Measurements from ENCODE around the gene OR5B3.

Gene OR5B3

GRCh38 chr11:58392746-58393145, 13.9 kb downstream of the OR5B3 start:
- H3K4me2 ChIP-seq (ENCODE audit: low read length): no peak overlapping the region
- H2AFZ ChIP-seq (ENCODE audit: low read length): no peak overlapping the region
- no peaks in the 10 kb centered on the region for H3K36me3 ChIP-seq (ENCODE audit: insufficient read depth, low read length)
- H3F3A ChIP-seq (ENCODE audit: insufficient read depth, low read length): no peaks in the 10 kb centered on the region
- no peaks in the 10 kb centered on the region for H3K4me1 ChIP-seq (ENCODE audit: insufficient read depth, low read length, severe bottlenecking)
- H3K9ac ChIP-seq (ENCODE audit: low read length): no peak overlapping the region
- no peaks in the 10 kb centered on the region for H3K79me2 ChIP-seq (ENCODE audit: insufficient read depth, low read length)
- H3K9me3 ChIP-seq (ENCODE audit: low read length): no peaks in the 10 kb centered on the region
- H4K20me1 ChIP-seq (ENCODE audit: insufficient read depth, low read length): no peaks in the 10 kb centered on the region
- no peak overlapping the region for H3K27ac ChIP-seq (ENCODE audit: low read depth, low read length, poor library complexity, severe bottlenecking)
- TF ChIP-seq CTCF (IDR thresholded peaks at IDR 0.05; ENCODE audit: low read length): no peak
- TF ChIP-seq EZH2 (IDR thresholded peaks at IDR 0.05; ENCODE audit: borderline replicate concordance, low read length): no peak
- no peaks in the 10 kb centered on the region for H3K27me3 ChIP-seq (ENCODE audit: insufficient read depth, low read length)
- H3K4me3 ChIP-seq (ENCODE audit: low read depth, low read length, poor library complexity, severe bottlenecking): no peak overlapping the region
- H3K9me2 ChIP-seq (ENCODE audit: low read depth, low read length): no peaks in the 10 kb centered on the region

GRCh38 chr11:58391879-58392278, 14.8 kb downstream of the OR5B3 start:
- no peaks in the 10 kb centered on the region for H3K9me3 ChIP-seq (ENCODE audit: low read length)
- H3K9ac ChIP-seq (ENCODE audit: low read length): no peak overlapping the region
- no peaks in the 10 kb centered on the region for H3F3A ChIP-seq (ENCODE audit: insufficient read depth, low read length)
- H3K27ac ChIP-seq (ENCODE audit: low read depth, low read length, poor library complexity, severe bottlenecking): no peak overlapping the region
- H3K4me1 ChIP-seq (ENCODE audit: insufficient read depth, low read length, severe bottlenecking): no peaks in the 10 kb centered on the region
- TF ChIP-seq CTCF (IDR thresholded peaks at IDR 0.05; ENCODE audit: low read length) (no peak), EZH2 (IDR thresholded peaks at IDR 0.05; ENCODE audit: borderline replicate concordance, low read length) (no peak)
- H3K9me2 ChIP-seq (ENCODE audit: low read depth, low read length): no peaks in the 10 kb centered on the region
- H3K27me3 ChIP-seq (ENCODE audit: insufficient read depth, low read length): no peaks in the 10 kb centered on the region
- no peaks in the 10 kb centered on the region for H3K79me2 ChIP-seq (ENCODE audit: insufficient read depth, low read length)
- no peaks in the 10 kb centered on the region for H3K36me3 ChIP-seq (ENCODE audit: insufficient read depth, low read length)
- no peak overlapping the region for H2AFZ ChIP-seq (ENCODE audit: low read length)
- no peak overlapping the region for H3K4me2 ChIP-seq (ENCODE audit: low read length)
- no peaks in the 10 kb centered on the region for H4K20me1 ChIP-seq (ENCODE audit: insufficient read depth, low read length)
- no peak overlapping the region for H3K4me3 ChIP-seq (ENCODE audit: low read depth, low read length, poor library complexity, severe bottlenecking)

GRCh38 chr11:58390551-58391063, 16.1 kb downstream of the OR5B3 start:
- Histone ChIP-seq H3F3A (ENCODE audit: insufficient read depth, low read length) (no peaks in the 10 kb centered on the region), H3K9ac (ENCODE audit: low read length) (no peak overlapping the region), H3K9me3 (ENCODE audit: low read length) (no peaks in the 10 kb centered on the region), H3K4me3 (ENCODE audit: low read depth, low read length, poor library complexity, severe bottlenecking) (no peak overlapping the region), H3K27me3 (ENCODE audit: insufficient read depth, low read length) (no peaks in the 10 kb centered on the region), H3K79me2 (ENCODE audit: insufficient read depth, low read length) (no peaks in the 10 kb centered on the region), H3K9me2 (ENCODE audit: low read depth, low read length) (no peaks in the 10 kb centered on the region), H3K27ac (ENCODE audit: low read depth, low read length, poor library complexity, severe bottlenecking) (no peak overlapping the region), H2AFZ (ENCODE audit: low read length) (no peak overlapping the region), H3K4me2 (ENCODE audit: low read length) (no peak overlapping the region), H3K36me3 (ENCODE audit: insufficient read depth, low read length) (no peaks in the 10 kb centered on the region), H4K20me1 (ENCODE audit: insufficient read depth, low read length) (no peaks in the 10 kb centered on the region), H3K4me1 (ENCODE audit: insufficient read depth, low read length, severe bottlenecking) (no peaks in the 10 kb centered on the region)
- TF ChIP-seq CTCF (IDR thresholded peaks at IDR 0.05; ENCODE audit: low read length): no peak
- TF ChIP-seq EZH2 (IDR thresholded peaks at IDR 0.05; ENCODE audit: borderline replicate concordance, low read length): no peak
